Colonic mucosa (tissue), 4 donors: ENCODE data around the gene AFF1. TPM values are rescaled to one million over a fixed set of nuclear protein-coding genes. Genes with fewer than 3 reads are reported as not detected.

Experiments used
- DNase-seq: peaks from one replicate; pipeline ENCODE4 v3.0.0-alpha.2; 2020
- H3K27ac ChIP-seq: fragments of 200-600 bp; one replicate; pipeline ENCODE4 v1.8.0; 2021
- H3K27me3 ChIP-seq: fragments of 200-600 bp; one replicate; pipeline ENCODE4 v1.8.0; 2021
- H3K36me3 ChIP-seq: fragments of 200-600 bp; one replicate; pipeline ENCODE4 v1.8.0; 2021
- H3K4me1 ChIP-seq: fragments of 200-600 bp; one replicate; pipeline ENCODE4 v1.8.0; 2021; ENCODE audit warnings: mild to moderate bottlenecking
- H3K4me3 ChIP-seq: fragments of 200-600 bp; one replicate; pipeline ENCODE4 v1.8.0; 2021
- H3K9ac ChIP-seq, 2 donors: one replicate each; pipeline ENCODE4 v1.7.0; 2013; ENCODE audit warnings: control low read depth in 2 of 2, low read depth in 2 of 2, low read length in 2 of 2
- H3K9me3 ChIP-seq: fragments of 200-600 bp; one replicate; pipeline ENCODE4 v1.8.0; 2021
- intact Hi-C: fragments of 100-400 bp; cut with DNase I; formaldehyde crosslinking; loops from one replicate; pipeline ENCODE4 v1.14.1; 2022
- total RNA-seq, 2 donors: library from RNA; stranded (reverse); fragmentation: NEBNext Ultra II Directional in 1 of 2; extraction: Animal tissue kit (Norgen Biotek cat#: 25700) in 1 of 2; gene quantifications; one replicate each; pipeline ENCODE4 v1.2.1, GENCODE V29; 2021
- TF ChIP-seq, protein P1 (sequence below): fragments of 200-600 bp; IDR thresholded peaks from one replicate; pipeline ENCODE4 v1.8.0; 2022; ENCODE audit warnings: antibody characterized with exemption, mild to moderate bottlenecking
- donor health status: healthy.
- donor health status: DM: no; HTN: no; CAD: no.
- donor health status: DM: no; HTN: no; CAD: no.

AFF1 gene
- total RNA-seq, 2 donors from 2014 or later = 73.5 to 104 TPM

DNA sequence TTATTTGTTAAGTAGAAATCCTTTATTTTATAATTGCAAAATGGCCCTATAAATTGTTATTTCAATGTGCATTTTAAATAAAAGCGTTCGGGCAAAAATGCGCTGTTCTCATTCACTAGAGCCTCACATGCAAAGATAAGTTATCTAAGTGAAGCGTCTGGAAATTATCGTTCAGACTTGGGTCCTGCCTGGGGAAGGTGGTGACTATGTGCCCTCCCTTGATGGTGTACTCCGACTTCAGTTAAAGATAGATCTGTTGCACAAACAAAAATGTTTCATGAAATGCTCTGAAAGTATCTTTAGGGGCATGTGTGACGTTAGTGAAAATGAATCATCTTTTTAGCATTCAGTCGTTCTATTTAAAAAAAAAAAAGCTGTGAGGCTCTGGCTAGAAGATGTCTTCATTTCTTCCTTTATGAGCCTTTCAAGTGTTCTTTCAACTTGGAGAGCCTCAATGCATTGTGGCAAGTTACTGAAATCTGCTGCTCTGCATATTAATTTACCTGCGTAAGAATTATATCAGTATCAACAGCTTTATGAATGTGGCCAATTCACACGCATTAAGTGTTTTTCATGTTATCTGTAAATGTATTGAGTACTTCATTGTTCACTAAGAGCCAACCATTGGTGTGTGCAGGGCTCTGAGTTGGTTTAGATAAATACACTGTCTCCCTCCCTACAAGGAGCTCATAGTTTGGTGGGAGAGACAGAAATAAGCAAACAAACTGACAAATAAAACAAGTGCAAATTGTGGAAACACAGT, 83.0 kb downstream of the AFF1 start:
- H3K4me3 ChIP-seq = no peak overlapping the region
- H3K27me3 ChIP-seq = no peaks in the 10 kb centered on the region
- no peak for DNase-seq
- TF ChIP-seq, protein P1, sequence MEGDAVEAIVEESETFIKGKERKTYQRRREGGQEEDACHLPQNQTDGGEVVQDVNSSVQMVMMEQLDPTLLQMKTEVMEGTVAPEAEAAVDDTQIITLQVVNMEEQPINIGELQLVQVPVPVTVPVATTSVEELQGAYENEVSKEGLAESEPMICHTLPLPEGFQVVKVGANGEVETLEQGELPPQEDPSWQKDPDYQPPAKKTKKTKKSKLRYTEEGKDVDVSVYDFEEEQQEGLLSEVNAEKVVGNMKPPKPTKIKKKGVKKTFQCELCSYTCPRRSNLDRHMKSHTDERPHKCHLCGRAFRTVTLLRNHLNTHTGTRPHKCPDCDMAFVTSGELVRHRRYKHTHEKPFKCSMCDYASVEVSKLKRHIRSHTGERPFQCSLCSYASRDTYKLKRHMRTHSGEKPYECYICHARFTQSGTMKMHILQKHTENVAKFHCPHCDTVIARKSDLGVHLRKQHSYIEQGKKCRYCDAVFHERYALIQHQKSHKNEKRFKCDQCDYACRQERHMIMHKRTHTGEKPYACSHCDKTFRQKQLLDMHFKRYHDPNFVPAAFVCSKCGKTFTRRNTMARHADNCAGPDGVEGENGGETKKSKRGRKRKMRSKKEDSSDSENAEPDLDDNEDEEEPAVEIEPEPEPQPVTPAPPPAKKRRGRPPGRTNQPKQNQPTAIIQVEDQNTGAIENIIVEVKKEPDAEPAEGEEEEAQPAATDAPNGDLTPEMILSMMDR = no peak
- no peaks in the 10 kb centered on the region for H3K9me3 ChIP-seq
- H3K36me3 ChIP-seq = no peaks in the 10 kb centered on the region
- intact Hi-C loops = no loop called here
- H3K27ac ChIP-seq = no peak overlapping the region
- no peak overlapping the region for H3K9ac ChIP-seq
- H3K4me1 ChIP-seq = no peaks in the 10 kb centered on the region

DNA sequence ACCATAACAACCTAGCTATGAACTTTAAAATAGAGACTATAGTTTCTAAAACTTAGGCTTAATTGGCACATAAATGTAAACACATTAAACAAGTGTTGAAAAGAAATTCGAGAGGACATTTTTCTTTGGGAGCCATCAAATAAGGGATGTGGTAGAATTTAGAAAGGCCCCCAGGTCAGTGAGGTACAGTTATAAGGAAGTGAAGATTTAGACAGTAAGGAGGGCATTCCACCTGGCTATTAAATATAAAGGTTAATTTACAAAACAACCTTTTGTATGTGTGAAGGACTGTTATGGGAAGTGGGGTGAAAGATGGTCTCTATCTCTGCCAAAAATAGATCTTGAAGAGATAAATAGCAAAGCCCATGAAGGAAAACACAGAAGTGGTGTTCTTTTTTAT, 83.9 kb downstream of the AFF1 start:
- Histone ChIP-seq H3K9me3 (no peaks in the 10 kb centered on the region), H3K27ac (no peak overlapping the region), H3K4me1 (no peaks in the 10 kb centered on the region), H3K27me3 (no peaks in the 10 kb centered on the region), H3K9ac (no peak overlapping the region), H3K4me3 (no peak overlapping the region), H3K36me3 (no peaks in the 10 kb centered on the region)
- TF ChIP-seq, protein P1 = no peak
- intact Hi-C loops = no loop called here
- DNase-seq = no peak

DNA sequence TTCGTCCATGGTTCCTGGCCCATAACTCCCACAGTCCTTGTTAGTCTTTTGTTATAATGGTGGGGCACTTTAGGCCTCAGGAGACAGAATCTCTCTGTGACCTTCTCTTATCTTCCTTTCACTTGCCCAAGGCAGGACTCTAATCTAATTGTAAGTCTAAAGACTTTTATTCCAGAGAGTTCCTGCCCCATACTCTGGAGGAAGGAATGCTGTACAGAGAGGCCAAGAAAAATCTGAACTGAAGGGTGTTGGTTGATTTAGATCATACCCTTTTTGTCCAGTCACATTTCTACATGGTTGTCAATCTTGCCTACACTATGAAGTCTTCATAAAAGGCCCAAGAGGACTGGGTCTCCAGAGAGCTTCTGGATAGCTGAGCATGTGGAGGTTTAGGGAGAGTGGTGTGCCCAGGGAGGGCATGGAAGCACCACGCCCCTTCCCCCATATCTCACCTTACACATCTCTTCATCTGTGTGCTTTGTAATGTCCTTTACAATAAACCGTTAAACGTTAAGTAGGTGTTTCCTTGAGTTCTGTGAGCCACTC, 84.5 kb downstream of the AFF1 start:
- no peak overlapping the region for H3K27ac ChIP-seq
- DNase-seq = no peak
- TF ChIP-seq, protein P1 = no peak
- H3K9me3 ChIP-seq = no peaks in the 10 kb centered on the region
- no peak overlapping the region for H3K4me3 ChIP-seq
- H3K9ac ChIP-seq = no peak overlapping the region
- H3K27me3 ChIP-seq = no peaks in the 10 kb centered on the region
- H3K36me3 ChIP-seq = no peaks in the 10 kb centered on the region
- no peaks in the 10 kb centered on the region for H3K4me1 ChIP-seq
- intact Hi-C loops = no loop called here

DNA sequence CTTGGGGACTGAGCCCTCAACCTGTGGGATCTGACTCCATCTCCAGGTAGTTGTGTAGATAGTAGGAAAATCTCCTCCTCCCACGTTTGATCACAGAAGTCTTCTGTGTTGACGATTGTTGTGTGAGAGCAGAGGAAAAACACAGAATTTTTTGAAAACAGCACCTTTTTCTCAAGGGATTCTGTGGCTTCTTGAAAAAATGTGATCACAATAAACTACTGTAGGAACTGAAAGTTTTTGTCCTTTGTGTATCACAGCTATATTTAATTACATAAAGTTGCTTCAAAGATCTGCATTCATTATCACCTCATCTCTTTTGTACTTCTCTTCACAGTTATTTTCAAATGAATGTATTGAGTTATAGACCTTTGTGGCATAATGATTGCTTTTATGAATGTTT, 85.1 kb downstream of the AFF1 start:
- Histone ChIP-seq H3K9me3 (no peaks in the 10 kb centered on the region), H3K27ac (no peak overlapping the region), H3K4me1 (no peaks in the 10 kb centered on the region), H3K9ac (no peak overlapping the region), H3K4me3 (no peak overlapping the region), H3K36me3 (no peaks in the 10 kb centered on the region), H3K27me3 (no peaks in the 10 kb centered on the region)
- TF ChIP-seq, protein P1 = no peak
- intact Hi-C loops = no loop called here
- no peak for DNase-seq

DNA sequence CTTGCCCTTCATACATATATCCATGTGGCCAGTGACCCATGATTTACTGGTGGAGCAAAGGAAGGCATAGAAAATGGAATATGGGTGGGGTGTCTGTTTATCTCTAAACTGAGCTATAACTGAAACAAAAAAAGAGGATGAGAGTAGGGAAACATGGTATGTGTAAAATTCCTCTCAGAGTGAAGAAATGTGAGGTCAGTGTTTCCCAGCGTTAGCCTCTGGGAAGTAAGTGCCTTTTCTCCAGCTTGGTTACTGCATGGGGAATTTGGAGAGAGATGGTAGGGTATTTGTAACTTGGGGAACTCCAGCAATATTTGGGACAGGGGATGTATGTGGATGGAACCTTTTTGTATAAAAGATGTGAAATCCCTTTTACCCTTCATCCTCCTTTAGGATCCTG, 89.4 kb downstream of the AFF1 start:
- no peaks in the 10 kb centered on the region for H3K27me3 ChIP-seq
- no peak overlapping the region for H3K4me3 ChIP-seq
- H3K9ac ChIP-seq = no peak overlapping the region
- no peaks in the 10 kb centered on the region for H3K9me3 ChIP-seq
- DNase-seq = no peak
- TF ChIP-seq, protein P1 = no peak
- intact Hi-C loops = no loop called here
- H3K27ac ChIP-seq = no peak overlapping the region
- H3K4me1 ChIP-seq = peaks cover 21% of the 10 kb centered on the region
- H3K36me3 ChIP-seq = no peaks in the 10 kb centered on the region
